Measurements from ENCODE around the gene MT1E.

MT1E gene

DNA sequence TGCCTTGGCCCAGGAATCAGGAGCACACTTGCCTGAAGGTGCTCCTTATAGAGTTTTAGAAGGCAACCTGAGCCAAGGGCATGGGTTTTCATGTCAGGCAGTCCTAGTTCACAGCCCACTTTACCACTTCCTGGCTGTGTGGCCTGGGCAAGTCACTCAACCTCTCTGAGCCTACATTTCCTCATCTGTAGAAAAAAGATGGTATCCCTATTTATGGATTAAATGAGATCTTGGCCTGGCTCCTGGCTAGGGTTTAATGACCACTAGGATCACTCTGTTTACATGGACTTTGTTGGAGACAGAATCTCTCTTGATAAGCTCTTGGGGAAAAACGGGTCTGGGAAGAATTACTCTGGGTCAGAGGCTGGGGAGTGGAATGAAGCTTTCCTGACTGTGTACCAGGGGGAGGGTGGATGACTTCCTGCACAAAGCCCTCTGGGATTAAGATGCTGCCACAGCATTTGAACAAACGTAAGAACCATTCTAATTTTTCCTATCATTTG is 14.9 kb upstream of the MT1E start:
- no peak overlapping the region for H3K4me2 ChIP-seq (ENCODE audit: low read length)

DNA sequence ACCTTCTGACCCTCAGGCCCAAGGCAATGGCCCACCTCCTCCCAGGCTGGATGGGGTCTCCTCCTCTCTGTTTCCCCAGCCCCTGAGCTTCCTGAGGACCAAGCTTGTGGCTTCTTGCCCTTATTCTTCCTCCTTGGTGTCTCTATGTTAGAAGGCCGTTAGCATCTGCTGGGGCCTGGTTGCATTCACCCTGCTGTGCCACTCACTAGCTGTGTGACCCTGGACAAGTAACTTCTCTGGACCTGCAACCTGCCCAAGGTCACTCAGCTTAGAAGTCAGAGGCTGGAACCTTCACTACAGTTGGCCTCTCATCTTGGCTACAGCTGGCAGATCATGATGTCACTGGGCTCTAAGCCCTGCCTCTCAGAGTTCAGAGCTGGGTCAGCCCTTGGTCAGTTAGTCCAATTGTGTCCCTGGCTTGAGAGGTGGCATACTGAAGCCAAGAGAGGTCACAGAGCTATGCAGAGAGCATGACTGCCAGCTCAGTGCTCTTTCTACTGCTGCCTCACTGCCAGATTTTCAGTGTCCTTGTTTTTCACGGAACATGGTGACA is 14.2 kb upstream of the MT1E start:
- no peaks in the 10 kb centered on the region for H3F3A ChIP-seq (ENCODE audit: control insufficient read depth, insufficient read depth)
- H3K4me2 ChIP-seq (ENCODE audit: low read length): no peak overlapping the region

More for the DNA sequence above, 14.9 kb upstream of the MT1E start:
- Histone ChIP-seq H3K27ac (ENCODE audit: low read depth, low read length) (no peak overlapping the region), H3K9me3 (ENCODE audit: control insufficient read depth, insufficient read depth, low read length) (no peaks in the 10 kb centered on the region), H3K27me3 (ENCODE audit: control insufficient read depth, low read length) (peaks cover 18% of the 10 kb centered on the region), H3K79me2 (ENCODE audit: control insufficient read depth, low read length) (no peaks in the 10 kb centered on the region), H4K20me1 (ENCODE audit: control insufficient read depth, insufficient read depth, low read depth, low read length) (no peaks in the 10 kb centered on the region), H3K9me2 (replicated peaks; ENCODE audit: control insufficient read depth, low read length) (no peaks in the 10 kb centered on the region), H3K4me1 (ENCODE audit: control insufficient read depth, low read length) (peaks cover 27% of the 10 kb centered on the region), H3K4me3 (ENCODE audit: low read length) (no peak overlapping the region), H3F3A (ENCODE audit: control insufficient read depth, insufficient read depth) (no peaks in the 10 kb centered on the region), H3K36me3 (ENCODE audit: control insufficient read depth, low read length) (no peaks in the 10 kb centered on the region)
- TF ChIP-seq, protein P1, sequence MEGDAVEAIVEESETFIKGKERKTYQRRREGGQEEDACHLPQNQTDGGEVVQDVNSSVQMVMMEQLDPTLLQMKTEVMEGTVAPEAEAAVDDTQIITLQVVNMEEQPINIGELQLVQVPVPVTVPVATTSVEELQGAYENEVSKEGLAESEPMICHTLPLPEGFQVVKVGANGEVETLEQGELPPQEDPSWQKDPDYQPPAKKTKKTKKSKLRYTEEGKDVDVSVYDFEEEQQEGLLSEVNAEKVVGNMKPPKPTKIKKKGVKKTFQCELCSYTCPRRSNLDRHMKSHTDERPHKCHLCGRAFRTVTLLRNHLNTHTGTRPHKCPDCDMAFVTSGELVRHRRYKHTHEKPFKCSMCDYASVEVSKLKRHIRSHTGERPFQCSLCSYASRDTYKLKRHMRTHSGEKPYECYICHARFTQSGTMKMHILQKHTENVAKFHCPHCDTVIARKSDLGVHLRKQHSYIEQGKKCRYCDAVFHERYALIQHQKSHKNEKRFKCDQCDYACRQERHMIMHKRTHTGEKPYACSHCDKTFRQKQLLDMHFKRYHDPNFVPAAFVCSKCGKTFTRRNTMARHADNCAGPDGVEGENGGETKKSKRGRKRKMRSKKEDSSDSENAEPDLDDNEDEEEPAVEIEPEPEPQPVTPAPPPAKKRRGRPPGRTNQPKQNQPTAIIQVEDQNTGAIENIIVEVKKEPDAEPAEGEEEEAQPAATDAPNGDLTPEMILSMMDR (IDR thresholded peaks at IDR 0.05; ENCODE audit: low read depth, low read length, poor library complexity, severe bottlenecking): no peak
- no peak for TF ChIP-seq EZH2phosphoT487 (IDR thresholded peaks at IDR 0.05; ENCODE audit: borderline replicate concordance, low read length)

DNA sequence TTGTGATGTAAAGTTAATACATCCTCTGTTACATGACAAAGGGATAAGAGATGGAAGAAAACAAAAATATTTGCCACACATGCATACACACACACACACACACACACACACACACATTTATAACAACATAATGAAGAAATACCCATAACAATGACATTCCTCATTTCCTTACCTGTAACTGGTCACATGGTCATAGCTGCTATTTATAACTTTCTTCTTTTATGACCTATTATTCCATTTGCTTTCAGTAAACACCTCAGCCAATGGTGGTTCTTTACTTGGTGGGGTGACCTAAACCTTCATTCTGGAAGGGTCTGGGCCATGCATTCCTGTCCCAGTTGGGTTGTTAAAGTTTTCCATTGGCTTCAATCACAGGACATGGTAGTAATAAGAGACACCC is 11.9 kb upstream of the MT1E start:
- no peak overlapping the region for H3K27ac ChIP-seq (ENCODE audit: low read depth, low read length)
- no peak overlapping the region for H3K4me3 ChIP-seq (ENCODE audit: low read length)
- peaks cover 23% of the 10 kb centered on the region for H3K4me1 ChIP-seq (ENCODE audit: control insufficient read depth, low read length)
- H3K9me2 ChIP-seq (replicated peaks; ENCODE audit: control insufficient read depth, low read length): no peaks in the 10 kb centered on the region
- TF ChIP-seq, protein P1 (IDR thresholded peaks at IDR 0.05; ENCODE audit: low read depth, low read length, poor library complexity, severe bottlenecking): no peak
- TF ChIP-seq EZH2phosphoT487 (IDR thresholded peaks at IDR 0.05; ENCODE audit: borderline replicate concordance, low read length): no peak
- H3K27me3 ChIP-seq (ENCODE audit: control insufficient read depth, low read length): peaks cover 28% of the 10 kb centered on the region
- H3K4me2 ChIP-seq (ENCODE audit: low read length): no peak overlapping the region
- no peaks in the 10 kb centered on the region for H3K79me2 ChIP-seq (ENCODE audit: control insufficient read depth, low read length)
- H3K36me3 ChIP-seq (ENCODE audit: control insufficient read depth, low read length): no peaks in the 10 kb centered on the region
- no peaks in the 10 kb centered on the region for H4K20me1 ChIP-seq (ENCODE audit: control insufficient read depth, insufficient read depth, low read depth, low read length)
- H3K9me3 ChIP-seq (ENCODE audit: control insufficient read depth, insufficient read depth, low read length): no peaks in the 10 kb centered on the region
- no peaks in the 10 kb centered on the region for H3F3A ChIP-seq (ENCODE audit: control insufficient read depth, insufficient read depth)

More for the DNA sequence above, 14.2 kb upstream of the MT1E start:
- H4K20me1 ChIP-seq (ENCODE audit: control insufficient read depth, insufficient read depth, low read depth, low read length): no peaks in the 10 kb centered on the region
- H3K27ac ChIP-seq (ENCODE audit: low read depth, low read length): no peak overlapping the region
- H3K27me3 ChIP-seq (ENCODE audit: control insufficient read depth, low read length): peaks cover 18% of the 10 kb centered on the region
- no peak overlapping the region for H3K4me3 ChIP-seq (ENCODE audit: low read length)
- H3K79me2 ChIP-seq (ENCODE audit: control insufficient read depth, low read length): no peaks in the 10 kb centered on the region
- H3K36me3 ChIP-seq (ENCODE audit: control insufficient read depth, low read length): no peaks in the 10 kb centered on the region
- H3K9me3 ChIP-seq (ENCODE audit: control insufficient read depth, insufficient read depth, low read length): no peaks in the 10 kb centered on the region
- TF ChIP-seq, protein P1 (IDR thresholded peaks at IDR 0.05; ENCODE audit: low read depth, low read length, poor library complexity, severe bottlenecking): no peak
- TF ChIP-seq EZH2phosphoT487 (IDR thresholded peaks at IDR 0.05; ENCODE audit: borderline replicate concordance, low read length): no peak
- peaks cover 27% of the 10 kb centered on the region for H3K4me1 ChIP-seq (ENCODE audit: control insufficient read depth, low read length)
- H3K9me2 ChIP-seq (replicated peaks; ENCODE audit: control insufficient read depth, low read length): no peaks in the 10 kb centered on the region

Data from DOHH2 (cell line).